ENCODE results near the gene ANKRD49.

GRCh38 chr11:94459576-94459975 is 34.2 kb upstream of the ANKRD49 start:
- no peak for TF ChIP-seq BRCA1 (IDR thresholded peaks at IDR 0.05; ENCODE audit: low read depth, low read length)
- TF ChIP-seq CREB1 (IDR thresholded peaks at IDR 0.05) = no peak
- no peak for TF ChIP-seq CTCF (IDR thresholded peaks at IDR 0.05; ENCODE audit: control extremely low read depth in 1 of 3, insufficient read depth in 1 of 3, low read depth in 1 of 3, low read length in 3 of 3)
- no peak for TF ChIP-seq POLR2AphosphoS5 (IDR thresholded peaks at IDR 0.05; ENCODE audit: low read depth, low read length)
- TF ChIP-seq ATF2 (IDR thresholded peaks at IDR 0.05; ENCODE audit: low read length) = no peak
- no peak for TF ChIP-seq SRF (IDR thresholded peaks at IDR 0.05; ENCODE audit: low read depth, low read length)
- TF ChIP-seq EP300 (IDR thresholded peaks at IDR 0.05; ENCODE audit: borderline replicate concordance in 1 of 2, low read depth in 2 of 2, low read length in 2 of 2) = no peak
- no peak for TF ChIP-seq CBX8 (IDR thresholded peaks at IDR 0.05; ENCODE audit: borderline replicate concordance, low read depth, low read length)
- TF ChIP-seq SUZ12 (IDR thresholded peaks at IDR 0.05; ENCODE audit: low read length) = no peak
- no peak for TF ChIP-seq POLR2A (IDR thresholded peaks at IDR 0.05; ENCODE audit: control extremely low read depth in 1 of 2, low read depth in 2 of 2, low read length in 2 of 2)
- TF ChIP-seq MAFK (IDR thresholded peaks at IDR 0.05; ENCODE audit: low read depth, low read length) = no peak
- no peak for TF ChIP-seq CHD2 (IDR thresholded peaks at IDR 0.05; ENCODE audit: low read length)
- TF ChIP-seq USF2 (IDR thresholded peaks at IDR 0.05; ENCODE audit: low read length) = no peak
- no peak for TF ChIP-seq EZH2 (IDR thresholded peaks at IDR 0.05; ENCODE audit: low read depth, low read length, severe bottlenecking)

Data from H1 (cell line).